A549 (cell line): ENCODE data around the gene TMTC1. TPM values are rescaled to one million over a fixed set of nuclear protein-coding genes. Genes with fewer than 3 reads are reported as not detected.

Experiments used
- ATAC-seq, 2 experiments: fragments of 200-7000 bp in 1 of 2; fragments of >200 bp in 1 of 2; cut with Nextera tagmentation in 1 of 2; cut with Tn5 transposase in 1 of 2; 3 replicates each; pipeline versions ENCODE4 v1.8.0 to v1.9.1; 2018 to 2020; ENCODE audit warnings: mild to moderate bottlenecking in 1 of 2, moderate library complexity in 1 of 2
- CTCF ChIA-PET: fragments of 300-600 bp; sonication (Branson Sonifier 250); formaldehyde crosslinking; extraction: SDS; loops from one replicate; lab custom pipeline; 2021; ENCODE audit warnings: antibody characterized with exemption, inconsistent platforms; lab: Yijun Ruan, JAX
- POLR2A ChIA-PET: fragments of 350-600 bp; formaldehyde crosslinking; extraction: SDS; loops from one replicate; lab custom pipeline; 2021; ENCODE audit warnings: antibody characterized with exemption, inconsistent platforms; lab: Yijun Ruan, JAX
- DNase-seq, 2 experiments: peaks; one replicate each; pipeline versions ENCODE4 v3.0.0 to v3.0.0-alpha.2; 2011 to 2016; ENCODE audit warnings: low read depth in 1 of 2, low spot score in 1 of 2
- FAIRE-seq: peaks from 2 replicates; lab custom pipeline; 2011; peaks lifted over from hg19 to GRCh38; lab: Jason Lieb, UNC
- H3K27ac ChIP-seq, 2 experiments: fragments of >200 bp; sonication (Bioruptor Twin); formaldehyde crosslinking; 3 replicates each; pipeline ENCODE4 v1.5.1; 2016 to 2017
- H3K4me1 ChIP-seq: fragments of >200 bp; sonication (Bioruptor Twin); formaldehyde crosslinking; 3 replicates; pipeline ENCODE4 v1.6.1; 2016
- H3K4me2 ChIP-seq: fragments of >200 bp; sonication (Bioruptor Twin); formaldehyde crosslinking; 3 replicates; pipeline ENCODE4 v1.6.1; 2016
- H3K4me3 ChIP-seq: fragments of >200 bp; sonication (Bioruptor Twin); formaldehyde crosslinking; 3 replicates; pipeline ENCODE4 v1.5.1; 2016
- H3K9me3 ChIP-seq: fragments of >200 bp; sonication (Bioruptor Twin); formaldehyde crosslinking; 3 replicates; pipeline ENCODE4 v1.6.1; 2016
- ATOH8 ChIP-seq: fragments of 250-450 bp; sonication (Bioruptor Pico); IDR thresholded peaks from 2 replicates; pipeline ENCODE4 v1.5.0; 2020; ENCODE audit warnings: low read depth, mild to moderate bottlenecking, moderate library complexity
- BHLHE40 ChIP-seq: IDR thresholded peaks from 2 replicates; pipeline ENCODE4 v1.6.1; 2012; ENCODE audit warnings: low read depth, low read length, inconsistent platforms
- CBX2 ChIP-seq: fragments of 200-600 bp; sonication (generic); IDR thresholded peaks from 2 replicates; pipeline ENCODE4 v1.6.1; 2016; ENCODE audit warnings: low read depth, mild to moderate bottlenecking, borderline replicate concordance
- CBX8 ChIP-seq: fragments of 200-600 bp; sonication (generic); IDR thresholded peaks from 2 replicates; pipeline ENCODE4 v1.6.1; 2016
- CHD2 ChIP-seq: fragments of 150-350 bp; IDR thresholded peaks from 2 replicates; pipeline ENCODE4 v1.6.1; 2014; ENCODE audit warnings: low read length; ENCODE audit not compliant: partially characterized antibody
- EHF ChIP-seq: fragments of 250-450 bp; sonication (Bioruptor Pico); IDR thresholded peaks from 2 replicates; pipeline ENCODE4 v1.5.0; 2020; ENCODE audit warnings: mild to moderate bottlenecking
- ELK1 ChIP-seq: fragments of 150-350 bp; IDR thresholded peaks from 2 replicates; pipeline ENCODE4 v1.6.1; 2014; ENCODE audit warnings: low read depth, mild to moderate bottlenecking, low read length
- EP300 ChIP-seq, 2 experiments: fragments of >200 bp; sonication (Bioruptor Twin); formaldehyde crosslinking; IDR thresholded peaks; 2 replicates in 1 of 2; 3 replicates in 1 of 2; pipeline ENCODE4 v1.6.1; 2016 to 2017
- FOXS1 ChIP-seq: fragments of 250-450 bp; sonication (Bioruptor Pico); IDR thresholded peaks from 2 replicates; pipeline ENCODE4 v1.5.0; 2020; ENCODE audit warnings: mild to moderate bottlenecking, moderate library complexity
- GATA3 ChIP-seq: IDR thresholded peaks from 2 replicates; pipeline ENCODE4 v1.6.1; 2012; ENCODE audit warnings: borderline replicate concordance
- HES2 ChIP-seq: fragments of >200 bp; sonication (Bioruptor Twin); formaldehyde crosslinking; IDR thresholded peaks from 2 replicates; pipeline ENCODE4 v1.6.1; 2016
- HEYL ChIP-seq: fragments of 250-450 bp; sonication (Bioruptor Pico); IDR thresholded peaks from 2 replicates; pipeline ENCODE4 v1.8.0; 2021; ENCODE audit warnings: mild to moderate bottlenecking, moderate library complexity
- HOXB13 ChIP-seq: fragments of 250-450 bp; sonication (Bioruptor Pico); IDR thresholded peaks from 2 replicates; pipeline ENCODE4 v1.5.0; 2020; ENCODE audit warnings: low read depth, mild to moderate bottlenecking, moderate library complexity
- JUN ChIP-seq, 2 experiments: fragments of >200 bp; sonication (Bioruptor Twin); formaldehyde crosslinking; IDR thresholded peaks; 2 replicates in 1 of 2; 3 replicates in 1 of 2; pipeline ENCODE4 v1.6.1; 2016 to 2017
- KDM1A ChIP-seq: fragments of 200-600 bp; sonication (generic); IDR thresholded peaks from 2 replicates; pipeline ENCODE4 v1.6.1; 2016; ENCODE audit warnings: low read depth, mild to moderate bottlenecking
- NPAS2 ChIP-seq: fragments of 250-450 bp; sonication (Bioruptor Pico); IDR thresholded peaks from 2 replicates; pipeline ENCODE4 v1.8.0; 2022; ENCODE audit warnings: mild to moderate bottlenecking, moderate library complexity, borderline replicate concordance
- PBX3 ChIP-seq: IDR thresholded peaks from 2 replicates; pipeline ENCODE4 v1.6.1; 2012
- PHF8 ChIP-seq: fragments of 200-600 bp; sonication (generic); IDR thresholded peaks from 2 replicates; pipeline ENCODE4 v1.6.1; 2016; ENCODE audit warnings: low read depth, mild to moderate bottlenecking, antibody characterized with exemption, moderate library complexity, borderline replicate concordance
- POLR2A ChIP-seq: IDR thresholded peaks from 2 replicates; pipeline ENCODE4 v1.6.1; 2012; ENCODE audit warnings: mild to moderate bottlenecking, low read length
- RAD21 ChIP-seq, 2 experiments: fragments of >200 bp in 1 of 2; sonication (Bioruptor Twin) in 1 of 2; formaldehyde crosslinking in 1 of 2; IDR thresholded peaks in 1 of 2; conservative IDR thresholded peaks in 1 of 2; 2 replicates in 1 of 2; 3 replicates in 1 of 2; pipeline ENCODE4 v1.6.1; 2012 to 2018; ENCODE audit warnings: inconsistent platforms in 1 of 2
- RARB ChIP-seq: fragments of 250-450 bp; sonication (Bioruptor Pico); IDR thresholded peaks from 2 replicates; pipeline ENCODE4 v1.8.0; 2021; ENCODE audit warnings: mild to moderate bottlenecking, moderate library complexity
- RCOR1 ChIP-seq: fragments of 150-350 bp; IDR thresholded peaks from 2 replicates; pipeline ENCODE4 v1.6.1; 2014; ENCODE audit warnings: antibody characterized with exemption, low read length, low read depth
- RFX5 ChIP-seq: fragments of 450-650 bp; IDR thresholded peaks from 2 replicates; pipeline ENCODE4 v1.7.1; 2014; ENCODE audit warnings: antibody characterized with exemption, mild to moderate bottlenecking, moderate library complexity
- TP53 ChIP-seq: fragments of 250-450 bp; sonication (Bioruptor Pico); IDR thresholded peaks from 2 replicates; pipeline ENCODE4 v1.5.0; 2021; ENCODE audit warnings: mild to moderate bottlenecking, moderate library complexity
- ZC3H11A ChIP-seq: fragments of 450-650 bp; IDR thresholded peaks from 2 replicates; pipeline ENCODE4 v1.6.1; 2014; ENCODE audit warnings: antibody characterized with exemption, mild to moderate bottlenecking
- ZFP36 ChIP-seq: fragments of 450-650 bp; IDR thresholded peaks from 2 replicates; pipeline ENCODE4 v1.6.1; 2014; ENCODE audit warnings: borderline replicate concordance; ENCODE audit not compliant: partially characterized antibody
- WGBS: methylation state at CpG from one replicate; pipeline ENCODE4 v1.1.6; 2017; ENCODE audit errors: missing lambda C conversion rate; 5-methylcytosine and 5-hydroxymethylcytosine counted together
- polyA plus RNA-seq, 4 experiments: library from polyadenylated mRNA; depleted of rRNA in 3 of 4; stranded (reverse); fragments of >200 nt; fragmentation: RNase III in 1 of 4; extraction: RNeasy Plus Mini Kit Qiagen cat#74134 plus additional on column Dnase treatment in 1 of 4; gene quantifications; 2 replicates in 3 of 4; 3 replicates in 1 of 4; pipeline ENCODE4 v1.2.3, GENCODE V29; 2011 to 2017

Gene TMTC1
- polyA plus RNA-seq, 2 of the 4 experiments (the other 2 are of a cell fraction): 0.28 TPM; not detected in 1

- Histone ChIP-seq H3K4me1 (no peaks in the 10 kb centered on the region), H3K4me2 (no peak overlapping the region)
- no peak for FAIRE-seq
- no peak for ATAC-seq
- CTCF ChIA-PET: interaction anchor here (1.3 kb wide), 1 partner anchor 19 kb away, joined by 5 read pairs; no protein-coding TSS in a partner anchor
- TF ChIP-seq ATOH8 (no peak), PHF8 (no peak), ZFP36 (no peak), HEYL (CRISPR knock-in tag) (no peak), CBX8 (no peak)
- TF ChIP-seq, all 56 proteins: peak for 0
- POLR2A ChIA-PET: no interaction called here
- H3K9me3 ChIP-seq: no peaks in the 10 kb centered on the region
- no peak overlapping the region for H3K4me3 ChIP-seq
- DNase-seq: no peak
- no peak overlapping the region for H3K27ac ChIP-seq
- 30% methylated on average over 5 of the region's 5 CpGs for WGBS
Observed at GRCh38 chr12:29719381-29719780, 64.4 kb downstream of the TMTC1 start.

- Histone ChIP-seq H3K9me3 (no peaks in the 10 kb centered on the region), H3K4me1 (no peaks in the 10 kb centered on the region), H3K4me3 (no peak overlapping the region), H3K4me2 (no peak overlapping the region), H3K27ac (no peak overlapping the region)
- ATAC-seq: no peak
- ChIA-PET CTCF (no interaction called here), POLR2A (no interaction called here)
- 2% methylated on average over 1 of the region's 1 CpG for WGBS
- DNase-seq: no peak
- no peak for FAIRE-seq
- TF ChIP-seq EP300 (IDR thresholded peaks at IDR 0.05): no peak
- no peak for TF ChIP-seq JUN (IDR thresholded peaks at IDR 0.05)
- no peak for TF ChIP-seq HES2
- no peak for TF ChIP-seq ATOH8
- TF ChIP-seq PBX3: no peak
- no peak for TF ChIP-seq EHF (CRISPR knock-in tag)
Observed at GRCh38 chr12:29717540-29718100, 66.1 kb downstream of the TMTC1 start.

- no peak overlapping the region for H3K4me2 ChIP-seq
- DNase-seq: no peak
Observed at GRCh38 chr12:29714966-29715365, 68.8 kb downstream of the TMTC1 start.

GRCh38 chr12:29713729-29714128 lies 70.0 kb downstream of the TMTC1 start:
- CTCF ChIA-PET: no interaction called here
- WGBS: 6% methylated on average over 3 of the region's 3 CpGs
- no peak for ATAC-seq
- POLR2A ChIA-PET: no interaction called here
- H3K4me1 ChIP-seq: no peaks in the 10 kb centered on the region
- no peak overlapping the region for H3K27ac ChIP-seq
- no peaks in the 10 kb centered on the region for H3K9me3 ChIP-seq
- no peak overlapping the region for H3K4me2 ChIP-seq
- no peak for FAIRE-seq
- H3K4me3 ChIP-seq: no peak overlapping the region
- no peak for DNase-seq
- TF ChIP-seq CBX8 (no peak), CBX2 (no peak), RARB (CRISPR knock-in tag) (no peak), RFX5 (no peak), ELK1 (no peak), RAD21 (conservative IDR thresholded peaks at IDR 0.05 in 1 of 2, IDR thresholded peaks at IDR 0.05 in 1 of 2) (no peak), GATA3 (no peak), ZC3H11A (no peak), BHLHE40 (no peak), HOXB13 (CRISPR knock-in tag) (no peak), RCOR1 (no peak), FOXS1 (CRISPR knock-in tag) (no peak), PBX3 (no peak), CHD2 (no peak), POLR2A (no peak)

More at GRCh38 chr12:29714966-29715365, 68.8 kb downstream of the TMTC1 start:
- no peaks in the 10 kb centered on the region for H3K4me1 ChIP-seq
- H3K27ac ChIP-seq: no peak overlapping the region
- ChIA-PET POLR2A (no interaction called here), CTCF (no interaction called here)
- FAIRE-seq: no peak
- H3K9me3 ChIP-seq: no peaks in the 10 kb centered on the region
- no peak for ATAC-seq
- no peak for TF ChIP-seq NPAS2 (CRISPR knock-in tag)
- TF ChIP-seq RARB (CRISPR knock-in tag): no peak
- no peak for TF ChIP-seq TP53 (CRISPR knock-in tag)
- no peak for TF ChIP-seq JUN (IDR thresholded peaks at IDR 0.05)
- no peak for TF ChIP-seq HOXB13 (CRISPR knock-in tag)
- TF ChIP-seq KDM1A: no peak
- no peak overlapping the region for H3K4me3 ChIP-seq
